Tibial artery (tissue), 4 donors: ENCODE data around the gene PARP16.

Experiments used
- DNase-seq, 2 donors: peaks; one replicate each; pipeline ENCODE4 v3.0.0-alpha.2; 2019
- H3K27ac ChIP-seq, 2 donors: fragments of 200-600 bp; sonication (generic) in 1 of 2; 1 replicate in 1 of 2; 2 replicates in 1 of 2; pipeline ENCODE4 v1.5.1; 2018 to 2019; ENCODE audit warnings: mild to moderate bottlenecking in 1 of 2
- H3K27me3 ChIP-seq, 2 donors: fragments of 200-600 bp; sonication (generic) in 1 of 2; one replicate each; pipeline versions ENCODE4 v1.5.1 to v1.6.0; 2016 to 2019
- H3K36me3 ChIP-seq, 3 donors: fragments of 200-600 bp; sonication (generic) in 2 of 3; one replicate each; pipeline ENCODE4 v1.5.1; 2016 to 2019; ENCODE audit warnings: mild to moderate bottlenecking in 2 of 3
- H3K4me1 ChIP-seq, 4 donors: fragments of 200-600 bp; sonication (generic) in 2 of 4; 1 replicate in 3 of 4; 2 replicates in 1 of 4; pipeline ENCODE4 v1.5.1; 2016 to 2019
- H3K4me3 ChIP-seq, 2 donors: fragments of 200-600 bp; sonication (generic) in 1 of 2; 1 replicate in 1 of 2; 2 replicates in 1 of 2; pipeline ENCODE4 v1.5.1; 2018 to 2019; ENCODE audit warnings: mild to moderate bottlenecking in 2 of 2
- H3K9me3 ChIP-seq, 3 donors: fragments of 200-600 bp; sonication (generic) in 1 of 3; one replicate each; pipeline ENCODE4 v1.5.1; 2016 to 2019
- CTCF ChIP-seq, 2 experiments: fragments of 200-600 bp in 1 of 2; fragments of 450-650 bp in 1 of 2; IDR thresholded peaks; one replicate each; pipeline ENCODE4 v1.5.1; 2017 to 2019; ENCODE audit warnings: antibody characterized with exemption in 2 of 2, mild to moderate bottlenecking in 1 of 2, moderate library complexity in 1 of 2
- intact Hi-C: fragments of 100-400 bp; cut with DNase I; formaldehyde crosslinking; loops from one replicate; pipeline ENCODE4 v1.15.0; 2023; ENCODE audit warnings: low total_unique reads

PARP16 gene

GRCh38 chr15:65290228-65290627 is 3.5 kb upstream of the PARP16 start:
- no peaks in the 10 kb centered on the region for H3K36me3 ChIP-seq
- intact Hi-C loops = no loop called here
- no peaks in the 10 kb centered on the region for H3K9me3 ChIP-seq
- H3K27me3 ChIP-seq = no peaks in the 10 kb centered on the region
- no peak for TF ChIP-seq CTCF (IDR thresholded peaks at IDR 0.05)
- no peak overlapping the region for H3K27ac ChIP-seq
- DNase-seq = no peak
- H3K4me1 ChIP-seq = peaks cover 0 to 14% (median 8%) of the 10 kb centered on the region in 4 donors
- no peak overlapping the region for H3K4me3 ChIP-seq

- Histone ChIP-seq H3K9me3 (no peaks in the 10 kb centered on the region), H3K36me3 (no peaks in the 10 kb centered on the region), H3K27me3 (no peaks in the 10 kb centered on the region), H3K27ac (no peak overlapping the region), H3K4me3 (no peak overlapping the region), H3K4me1 (peaks cover 0 to 18% (median 12%) of the 10 kb centered on the region in 4 donors)
- no peak for DNase-seq
- intact Hi-C loops = no loop called here
- no peak for TF ChIP-seq CTCF (IDR thresholded peaks at IDR 0.05)
These were observed 2.7 kb upstream of the PARP16 start for GRCh38 chr15:65289261-65289854.

- DNase-seq = no peak
- no peaks in the 10 kb centered on the region for H3K27me3 ChIP-seq
- TF ChIP-seq CTCF (IDR thresholded peaks at IDR 0.05) = no peak
- peak overlapping the region; percentile 86 to 87 for H3K27ac ChIP-seq
- H3K36me3 ChIP-seq = peaks cover 0 to 8% (median 0%) of the 10 kb centered on the region in 3 donors
- no peaks in the 10 kb centered on the region for H3K9me3 ChIP-seq
- intact Hi-C loops = no loop called here
- peak overlapping the region in 1 of 2 donors; percentile 81 for H3K4me3 ChIP-seq
- peaks cover 0 to 21% (median 14%) of the 10 kb centered on the region in 4 donors for H3K4me1 ChIP-seq
These were observed 805 bp upstream of the PARP16 start for GRCh38 chr15:65287520-65287855.

GRCh38 chr15:65286069-65286703 is 497 bp downstream of the PARP16 start:
- Histone ChIP-seq H3K36me3 (peaks cover 0 to 8% (median 0%) of the 10 kb centered on the region in 3 donors), H3K27me3 (no peaks in the 10 kb centered on the region), H3K27ac (peak overlapping the region; percentile 86 to 87), H3K4me1 (peaks cover 0 to 23% (median 14%) of the 10 kb centered on the region in 4 donors), H3K4me3 (peak overlapping the region; percentile 64 to 81), H3K9me3 (no peaks in the 10 kb centered on the region)
- peak in 1 of 2 donors; percentile 74 for DNase-seq
- intact Hi-C loops = no loop called here
- no peak for TF ChIP-seq CTCF (IDR thresholded peaks at IDR 0.05)

GRCh38 chr15:65285291-65286068 is 1.2 kb downstream of the PARP16 start:
- no peak for DNase-seq
- Histone ChIP-seq H3K27me3 (no peaks in the 10 kb centered on the region), H3K4me3 (peak overlapping the region; percentile 64 to 81), H3K4me1 (peaks cover 0 to 23% (median 14%) of the 10 kb centered on the region in 4 donors), H3K27ac (peak overlapping the region; percentile 86 to 87), H3K36me3 (peaks cover 0 to 8% (median 0%) of the 10 kb centered on the region in 3 donors), H3K9me3 (no peaks in the 10 kb centered on the region)
- intact Hi-C loops = no loop called here
- TF ChIP-seq CTCF (IDR thresholded peaks at IDR 0.05) = no peak
